ELF-1 (cell line): Measurements from ENCODE around the gene FBLIM1.
"Not testable (repeated sequence)": the region's sequence is repeated elsewhere in the genome, so short reads cannot be mapped to it uniquely, and the experiment has no call there.

Experiments used
- DNase-seq: peaks from one replicate; pipeline ENCODE4 v3.0.0-alpha.2; 2016; ENCODE audit warnings: low read depth, low spot score

Gene FBLIM1

DNA sequence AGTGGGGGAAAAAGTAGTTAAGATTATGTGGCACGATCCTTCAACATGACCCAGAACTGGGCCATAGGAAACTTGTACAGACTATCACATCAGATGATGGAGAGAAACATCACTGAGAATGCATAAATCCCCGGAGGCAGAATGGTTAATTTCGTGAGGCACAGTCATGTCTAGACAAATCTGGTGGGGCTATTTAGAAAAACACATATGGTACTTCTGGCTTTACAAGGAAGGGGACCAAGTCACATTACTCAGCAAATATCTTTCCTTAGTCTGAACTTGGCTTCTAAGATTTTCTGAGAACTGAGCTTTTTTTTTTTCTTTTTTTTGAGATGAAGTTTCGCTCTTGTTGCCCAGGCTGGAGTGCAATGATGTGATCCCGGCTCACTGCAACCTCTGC is 58.1 kb downstream of the FBLIM1 start:
- DNase-seq: no peak

DNA sequence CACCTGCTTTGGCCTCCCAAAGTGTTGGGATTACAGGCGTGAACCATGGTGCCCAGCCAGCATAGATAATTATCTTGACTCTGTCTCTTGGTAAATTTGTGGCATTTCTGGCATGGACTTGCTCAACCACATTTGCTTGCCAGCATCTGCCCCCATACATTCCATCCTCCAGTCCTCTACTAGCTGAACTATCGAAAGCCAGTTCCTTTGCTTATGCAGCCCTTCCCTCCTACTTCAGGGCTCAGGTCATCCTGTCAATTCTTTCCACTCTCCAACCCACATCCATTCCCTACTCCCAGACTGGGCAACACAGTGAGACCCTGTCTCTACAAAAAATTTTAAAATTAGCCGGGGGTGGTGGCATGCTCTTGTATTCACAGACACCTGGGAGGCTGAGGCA is 61.9 kb downstream of the FBLIM1 start:
- DNase-seq: no peak

DNA sequence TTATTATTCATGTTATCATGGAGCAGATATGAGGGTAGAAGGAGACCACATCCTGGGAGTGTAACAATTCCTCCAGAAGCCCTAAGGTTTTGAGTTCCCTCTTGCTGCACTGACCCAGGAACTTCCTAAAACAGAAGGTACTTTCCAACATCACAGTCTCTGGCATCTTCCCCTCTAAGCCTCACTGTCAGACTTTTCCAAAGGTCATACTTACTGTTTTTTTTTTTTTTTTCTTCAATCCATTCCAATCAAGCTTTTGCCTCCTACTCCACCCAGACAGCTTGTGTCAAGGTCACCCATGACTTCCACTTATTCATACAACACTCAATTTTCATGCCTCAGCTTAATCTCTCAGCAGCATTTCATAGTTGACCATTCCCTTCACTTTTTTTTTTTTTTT is 67.2 kb downstream of the FBLIM1 start:
- no peak for DNase-seq

GRCh38 chr1:15826810-15827507 is 68.4 kb downstream of the FBLIM1 start:
- DNase-seq: no peak

- DNase-seq: not testable (repeated sequence)
These were observed 69.0 kb downstream of the FBLIM1 start for GRCh38 chr1:15827567-15827966.

GRCh38 chr1:15828931-15829330 is 70.3 kb downstream of the FBLIM1 start:
- not testable (repeated sequence) for DNase-seq

DNA sequence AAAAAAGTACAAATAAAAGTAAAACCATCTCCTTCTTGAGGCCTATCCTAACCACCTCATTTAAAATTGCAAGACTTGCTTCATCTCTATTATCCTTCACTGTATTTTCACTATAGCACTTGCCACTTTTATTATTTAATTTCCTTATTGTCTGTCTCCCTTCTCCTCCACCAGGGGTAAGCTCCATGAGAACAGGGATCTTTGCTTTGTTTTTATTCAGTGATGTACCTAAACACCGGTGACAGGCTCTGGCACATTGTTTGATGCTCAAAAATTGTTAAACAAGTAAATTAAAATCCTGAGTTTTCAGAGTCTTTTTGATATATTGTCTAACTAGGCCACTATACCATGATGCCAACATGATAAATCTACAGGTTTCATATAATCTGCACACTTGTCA is 71.7 kb downstream of the FBLIM1 start:
- no peak for DNase-seq

GRCh38 chr1:15833069-15833679 is 74.6 kb downstream of the FBLIM1 start:
- peak; percentile 84 for DNase-seq

- DNase-seq: no peak
These were observed 75.3 kb downstream of the FBLIM1 start for GRCh38 chr1:15833842-15834405.

DNA sequence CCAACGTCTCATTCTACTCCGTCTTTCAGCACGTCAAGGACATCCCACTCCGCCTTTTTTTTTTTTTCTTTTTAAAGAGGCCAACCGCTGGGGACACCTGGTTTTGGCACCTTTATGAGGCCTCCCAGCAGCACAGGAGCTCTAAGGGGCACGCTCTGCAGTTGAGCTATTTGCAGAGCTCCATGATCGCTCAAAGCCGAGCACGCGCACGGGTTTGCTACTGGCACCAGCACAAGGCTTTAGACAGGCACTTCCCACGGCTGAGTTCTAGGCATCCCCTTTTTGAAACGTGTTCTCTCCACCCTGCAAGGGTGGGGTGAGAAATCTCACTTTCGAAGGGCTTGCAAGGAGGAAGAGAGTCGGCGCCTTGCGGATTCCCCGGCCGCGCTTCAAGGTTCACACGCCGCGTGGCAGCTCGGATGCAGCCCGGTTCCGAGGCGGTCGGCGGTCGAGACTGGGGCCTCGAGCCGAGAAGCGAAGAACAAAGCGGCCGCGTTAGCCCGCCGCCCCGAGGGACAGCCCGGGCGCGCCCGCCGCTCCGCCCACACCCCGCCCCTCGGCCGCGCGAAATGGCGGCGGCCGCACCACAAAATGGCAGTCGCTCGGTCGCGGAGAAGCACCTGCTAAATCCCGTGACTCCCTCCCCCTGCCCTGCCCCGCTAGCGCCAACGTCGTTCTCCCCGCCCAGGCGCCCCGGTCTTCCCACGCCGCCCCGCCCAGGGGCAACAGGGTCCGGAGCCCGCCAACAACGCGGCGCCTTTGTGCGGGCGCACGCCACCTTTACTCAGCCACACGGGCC is 76.0 kb downstream of the FBLIM1 start:
- peak; percentile 95 for DNase-seq

DNA sequence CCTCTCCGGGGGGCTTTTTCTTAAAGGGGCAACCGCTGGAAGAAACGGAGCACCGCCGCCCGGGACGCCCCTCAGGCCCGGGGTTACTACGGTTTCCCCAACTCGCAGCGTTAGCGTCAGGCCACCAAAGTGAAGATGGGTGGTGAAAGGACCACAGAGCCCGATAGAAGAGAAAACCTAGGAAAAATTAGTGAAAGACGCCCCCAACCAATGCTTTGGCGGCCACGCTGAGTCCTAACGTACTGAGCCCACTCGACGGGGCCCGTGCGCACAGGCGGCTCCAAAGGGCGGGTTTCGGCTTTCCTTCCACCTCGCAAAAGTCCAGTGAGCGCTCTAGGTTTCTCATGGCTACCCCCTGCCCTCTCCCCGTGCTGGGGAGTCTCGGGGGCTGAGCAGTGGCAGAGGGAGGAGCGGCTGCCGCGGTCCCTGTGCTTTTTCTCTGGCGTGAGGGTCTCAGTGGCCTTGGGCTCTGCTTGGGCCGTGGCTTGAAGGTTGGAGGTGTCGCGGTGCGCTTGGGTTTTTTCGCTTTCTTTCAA is 76.7 kb downstream of the FBLIM1 start:
- DNase-seq: no peak

GRCh38 chr1:15835741-15836510 is 77.3 kb downstream of the FBLIM1 start:
- peak; percentile 99 for DNase-seq
